Naive thymus-derived CD4-positive, alpha-beta T cell (primary cell): ENCODE results near the gene KRT81. TPM values are rescaled to one million over a fixed set of nuclear protein-coding genes. Genes with fewer than 3 reads are reported as not detected.

Experiments used
- ATAC-seq: fragments of 150-1000 bp; cut with Tn5 transposase; 2 replicates; pipeline ENCODE4 v1.10.0; 2021; ENCODE audit warnings: mild to moderate bottlenecking, moderate library complexity
- CTCF ChIA-PET: fragments of 350-600 bp; sonication (Branson Sonifier 250); formaldehyde crosslinking; loops from one replicate; lab custom pipeline; 2021; ENCODE audit warnings: antibody characterized with exemption; lab: Charles Lee
- POLR2A ChIA-PET: fragments of 350-600 bp; sonication (Branson Sonifier 250); formaldehyde crosslinking; loops from one replicate; lab custom pipeline; 2021; ENCODE audit warnings: antibody characterized with exemption, inconsistent platforms; lab: Charles Lee
- DNase-seq, 9 donors: peaks; one replicate each; pipeline versions ENCODE4 v3.0.0 to v3.0.0-alpha.2; 2020 to 2022; ENCODE audit warnings: mixed read lengths in 1 of 9
- H3K27ac ChIP-seq: one replicate; pipeline ENCODE4 v1.7.0; 2013; ENCODE audit warnings: mild to moderate bottlenecking, low read depth, low read length, moderate library complexity
- H3K27me3 ChIP-seq, 2 donors: one replicate each; pipeline ENCODE4 v1.7.0; 2013; ENCODE audit warnings: low read length in 2 of 2, mild to moderate bottlenecking in 2 of 2, moderate library complexity in 2 of 2; ENCODE audit not compliant: control insufficient read depth in 2 of 2, insufficient read depth in 2 of 2
- H3K36me3 ChIP-seq, 3 experiments: 1 replicate in 2 of 3; 2 replicates in 1 of 3; pipeline ENCODE4 v1.7.0; 2013; ENCODE audit warnings: low read length in 3 of 3, mild to moderate bottlenecking in 3 of 3, moderate library complexity in 1 of 3; ENCODE audit not compliant: insufficient read depth in 3 of 3, control insufficient read depth in 2 of 3
- H3K4me1 ChIP-seq, 2 donors: one replicate each; pipeline ENCODE4 v1.7.0; 2013; ENCODE audit warnings: low read length in 2 of 2, mild to moderate bottlenecking in 2 of 2, moderate library complexity in 1 of 2; ENCODE audit not compliant: control insufficient read depth in 2 of 2, insufficient read depth in 2 of 2
- H3K4me3 ChIP-seq: 2 replicates; pipeline ENCODE4 v1.7.0; 2013; ENCODE audit warnings: mild to moderate bottlenecking, low read length
- H3K9me3 ChIP-seq, 3 experiments: 1 replicate in 2 of 3; 2 replicates in 1 of 3; pipeline ENCODE4 v1.7.0; 2013; ENCODE audit warnings: low read length in 3 of 3; ENCODE audit not compliant: control insufficient read depth in 2 of 3
- H3K27ac Mint-ChIP-seq, 9 donors: one replicate each; pipeline ENCODE4 v1.8.0; 2020 to 2022; ENCODE audit warnings: mixed read lengths in 9 of 9, mild to moderate bottlenecking in 8 of 9, moderate library complexity in 5 of 9, inconsistent platforms in 2 of 9
- H3K27me3 Mint-ChIP-seq, 5 donors: one replicate each; pipeline ENCODE4 v1.8.0; 2021 to 2022; ENCODE audit warnings: mixed read lengths in 5 of 5, mild to moderate bottlenecking in 1 of 5
- H3K36me3 Mint-ChIP-seq, 5 donors: one replicate each; pipeline ENCODE4 v1.8.0; 2020 to 2022; ENCODE audit warnings: mixed read lengths in 5 of 5, mild to moderate bottlenecking in 3 of 5, inconsistent platforms in 1 of 5
- H3K4me1 Mint-ChIP-seq, 7 donors: one replicate each; pipeline ENCODE4 v1.8.0; 2020 to 2022; ENCODE audit warnings: mixed read lengths in 7 of 7, mild to moderate bottlenecking in 3 of 7, inconsistent platforms in 1 of 7
- H3K4me3 Mint-ChIP-seq, 10 donors: one replicate each; pipeline ENCODE4 v1.8.0; 2020 to 2022; ENCODE audit warnings: mild to moderate bottlenecking in 10 of 10, mixed read lengths in 10 of 10, moderate library complexity in 6 of 10, inconsistent platforms in 2 of 10
- H3K9me3 Mint-ChIP-seq, 11 donors: one replicate each; pipeline ENCODE4 v1.8.0; 2020 to 2022; ENCODE audit warnings: mixed read lengths in 11 of 11, mild to moderate bottlenecking in 4 of 11, inconsistent platforms in 1 of 11, moderate library complexity in 1 of 11
- intact Hi-C, 2 donors: fragments of 100-400 bp; cut with micrococcal nuclease; formaldehyde crosslinking; loops; one replicate each; pipeline ENCODE4 v1.15.1; 2023
- polyA plus RNA-seq, 2 donors: library from polyadenylated mRNA; unstranded; fragments of 300-500 nt; fragmentation: Illumina TruSeq; gene quantifications; one replicate each; pipeline ENCODE4 v1.2.3, GENCODE V29; 2021
- total RNA-seq, 6 experiments: library from RNA in 5 of 6; stranded (reverse) in 5 of 6; gene quantifications; 1 replicate in 5 of 6; 2 replicates in 1 of 6; pipeline ENCODE4 v1.2.3 and lab custom pipeline; 2021 to 2026

Gene KRT81
- total and polyA plus RNA-seq, 7 experiments from 2014 or later: 0.15 to 0.21 TPM; not detected in 5

GRCh38 chr12:52333321-52333720 is 42.0 kb upstream of the KRT81 start:
- POLR2A ChIA-PET: no interaction called here

DNA sequence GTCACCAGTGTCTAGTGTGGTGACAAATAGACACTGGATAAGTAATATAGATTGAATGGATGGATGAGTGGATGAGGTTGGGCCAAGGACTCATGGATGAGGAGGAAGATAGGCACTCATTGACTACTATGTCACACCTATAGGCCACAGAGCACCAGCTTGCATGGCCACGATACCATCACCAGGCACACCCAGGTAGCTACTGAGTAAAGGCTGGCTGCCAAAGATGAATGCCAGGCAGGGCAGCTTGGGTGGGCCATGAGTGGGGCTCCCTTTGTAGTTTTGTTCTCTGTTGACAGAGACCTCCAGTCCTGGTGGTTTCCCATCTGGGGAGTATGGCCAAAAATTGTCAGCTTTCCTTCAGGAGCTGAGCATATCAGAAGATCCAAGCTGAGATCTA is 41.0 kb upstream of the KRT81 start:
- ChIA-PET CTCF (interaction anchor here (0.6 to 1.6 kb wide), 3 partner anchors 19 to 176 kb away, joined by 3 to 4 read pairs (median 3); no protein-coding TSS in a partner anchor), POLR2A (no interaction called here)
- no peak for ATAC-seq
- no peak overlapping the region for H3K4me3 Mint-ChIP-seq
- peaks cover 0 to 6% (median 2%) of the 10 kb centered on the region in 7 donors for H3K4me1 Mint-ChIP-seq
- Histone ChIP-seq H3K36me3 (no peaks in the 10 kb centered on the region), H3K4me1 (peaks cover 0 to 5% of the 10 kb centered on the region in 2 donors), H3K9me3 (no peaks in the 10 kb centered on the region), H3K27me3 (no peaks in the 10 kb centered on the region), H3K27ac (no peak overlapping the region), H3K4me3 (no peak overlapping the region)
- peaks cover 0 to 9% (median 4%) of the 10 kb centered on the region in 5 donors for H3K36me3 Mint-ChIP-seq
- H3K27me3 Mint-ChIP-seq: peaks cover 0 to 22% (median 10%) of the 10 kb centered on the region in 5 donors
- intact Hi-C loops: no loop called here
- H3K27ac Mint-ChIP-seq: no peak overlapping the region
- no peak for DNase-seq
- peaks cover 0 to 20% (median 6%) of the 10 kb centered on the region in 11 donors for H3K9me3 Mint-ChIP-seq

More at GRCh38 chr12:52333321-52333720, 42.0 kb upstream of the KRT81 start:
- H3K4me1 ChIP-seq: no peaks in the 10 kb centered on the region
- H3K27ac ChIP-seq: no peak overlapping the region
- CTCF ChIA-PET: interaction anchor here (0.7 kb wide), 1 partner anchor 18 kb away, joined by 3 read pairs; no protein-coding TSS in a partner anchor
- H3K4me3 Mint-ChIP-seq: no peak overlapping the region
- peaks cover 0 to 9% (median 4%) of the 10 kb centered on the region in 5 donors for H3K36me3 Mint-ChIP-seq
- no peaks in the 10 kb centered on the region for H3K36me3 ChIP-seq
- H3K27ac Mint-ChIP-seq: no peak overlapping the region
- intact Hi-C loops: no loop called here
- DNase-seq (no peak), ATAC-seq (no peak)
- H3K9me3 ChIP-seq: no peaks in the 10 kb centered on the region
- no peak overlapping the region for H3K4me3 ChIP-seq
- H3K9me3 Mint-ChIP-seq: peaks cover 0 to 20% (median 7%) of the 10 kb centered on the region in 11 donors
- H3K4me1 Mint-ChIP-seq: no peaks in the 10 kb centered on the region
- H3K27me3 ChIP-seq: no peaks in the 10 kb centered on the region
- H3K27me3 Mint-ChIP-seq: peaks cover 0 to 26% (median 12%) of the 10 kb centered on the region in 5 donors

DNA sequence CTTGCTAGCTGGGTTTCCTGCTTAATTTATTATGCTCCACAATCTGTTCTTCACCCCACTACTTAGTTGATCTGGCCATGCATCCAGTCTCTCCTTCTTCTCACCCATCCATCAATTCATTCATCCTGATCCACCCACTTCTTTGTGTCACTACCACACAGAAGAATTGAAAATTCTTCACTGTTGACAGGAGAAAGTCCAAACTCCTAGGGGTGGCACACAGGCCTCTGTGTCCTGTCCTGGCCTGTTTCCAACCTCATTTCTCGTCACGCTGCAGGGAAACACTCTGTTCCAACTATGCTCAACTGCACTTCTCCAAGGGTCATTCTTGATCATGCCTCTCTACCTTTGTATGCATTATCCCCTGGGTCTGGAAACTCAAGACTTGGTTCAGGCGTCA is 40.5 kb upstream of the KRT81 start:
- POLR2A ChIA-PET: no interaction called here
- CTCF ChIA-PET: interaction anchor here (0.6 to 1.6 kb wide), 3 partner anchors 131 to 206 kb away, joined by 3 to 4 read pairs (median 3); no protein-coding TSS in a partner anchor

DNA sequence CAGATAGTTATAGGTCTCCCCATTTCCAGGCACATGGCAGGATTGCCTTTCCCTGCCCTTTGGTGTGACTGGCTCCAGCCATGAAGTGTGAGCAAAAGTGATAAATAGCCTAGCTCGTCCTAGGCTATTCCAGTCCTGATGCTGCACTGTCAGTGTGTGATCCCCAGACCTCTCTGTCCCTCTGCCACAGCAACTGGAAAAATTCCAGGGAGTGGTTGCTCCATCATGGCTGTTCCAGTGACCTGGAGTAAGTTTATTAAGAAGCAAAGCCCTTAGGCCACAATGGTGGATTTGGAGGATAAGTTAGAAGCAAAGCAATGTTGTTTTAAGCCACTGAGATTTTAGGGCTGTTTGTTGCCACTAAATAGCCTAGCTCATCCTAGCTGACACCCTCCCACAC is 39.7 kb upstream of the KRT81 start:
- peaks cover 0 to 6% of the 10 kb centered on the region in 2 donors for H3K4me1 ChIP-seq
- CTCF ChIA-PET: interaction anchor here (0.6 to 1.6 kb wide), 4 partner anchors 175 to 548 kb away, joined by 3 to 4 read pairs (median 4); no protein-coding TSS in a partner anchor
- H3K36me3 ChIP-seq: no peaks in the 10 kb centered on the region
- Mint-ChIP-seq H3K27ac (no peak overlapping the region), H3K9me3 (peaks cover 0 to 9% (median 0%) of the 10 kb centered on the region in 11 donors), H3K36me3 (peaks cover 0 to 4% (median 0%) of the 10 kb centered on the region in 5 donors), H3K4me1 (peaks cover 0 to 13% (median 6%) of the 10 kb centered on the region in 7 donors), H3K4me3 (no peak overlapping the region), H3K27me3 (peaks cover 0 to 22% (median 11%) of the 10 kb centered on the region in 5 donors)
- no peak overlapping the region for H3K27ac ChIP-seq
- intact Hi-C loops: no loop called here
- no peak overlapping the region for H3K4me3 ChIP-seq
- ATAC-seq (no peak), DNase-seq (no peak)
- H3K9me3 ChIP-seq: no peaks in the 10 kb centered on the region
- no peaks in the 10 kb centered on the region for H3K27me3 ChIP-seq
- POLR2A ChIA-PET: no interaction called here

More for the DNA sequence above, 40.5 kb upstream of the KRT81 start:
- no peak for ATAC-seq
- H3K27me3 Mint-ChIP-seq: peaks cover 0 to 22% (median 10%) of the 10 kb centered on the region in 5 donors
- H3K27ac Mint-ChIP-seq: no peak overlapping the region
- Histone ChIP-seq H3K27me3 (no peaks in the 10 kb centered on the region), H3K9me3 (no peaks in the 10 kb centered on the region), H3K4me1 (peaks cover 0 to 6% of the 10 kb centered on the region in 2 donors), H3K4me3 (no peak overlapping the region), H3K27ac (no peak overlapping the region), H3K36me3 (no peaks in the 10 kb centered on the region)
- intact Hi-C loops: no loop called here
- H3K4me1 Mint-ChIP-seq: peaks cover 0 to 12% (median 6%) of the 10 kb centered on the region in 7 donors
- H3K4me3 Mint-ChIP-seq: no peak overlapping the region
- H3K36me3 Mint-ChIP-seq: peaks cover 0 to 8% (median 4%) of the 10 kb centered on the region in 5 donors
- DNase-seq: no peak
- peaks cover 0 to 15% (median 5%) of the 10 kb centered on the region in 11 donors for H3K9me3 Mint-ChIP-seq

DNA sequence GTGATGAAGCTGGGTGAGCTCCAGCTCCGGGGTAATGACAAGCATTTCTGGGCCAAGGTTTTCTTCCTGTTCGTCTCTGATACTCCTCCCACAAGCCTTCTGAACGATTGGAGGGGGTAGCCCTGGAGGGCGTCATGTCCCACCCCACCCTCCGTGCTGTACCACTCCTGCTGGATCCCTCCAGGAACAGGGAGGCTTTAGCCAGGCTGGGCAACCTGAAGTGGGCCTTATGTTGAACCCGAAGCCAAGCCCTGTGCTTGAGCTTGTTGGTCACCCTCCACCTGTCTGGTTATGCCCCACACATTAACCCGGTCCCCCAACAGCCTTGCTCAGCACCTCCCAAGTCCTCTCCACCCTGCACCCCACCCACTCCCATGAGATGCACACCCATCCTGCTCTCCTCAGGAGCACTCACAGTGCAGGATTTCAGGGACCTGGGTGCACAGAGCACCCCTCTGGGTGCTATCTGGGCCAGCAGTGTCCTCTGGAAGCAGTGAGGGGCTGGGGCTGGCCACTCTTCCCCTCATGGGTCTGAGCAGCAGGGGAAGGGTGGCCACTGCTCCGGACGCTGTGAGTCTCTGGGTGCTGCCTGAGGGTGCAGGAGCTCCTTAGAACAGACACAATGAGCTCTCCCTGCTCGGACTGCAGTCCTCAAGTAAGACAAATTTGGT is 36.6 kb upstream of the KRT81 start:
- intact Hi-C loops: loop anchor here (1.0 to 5.0 kb wide), 7 partner anchors 23 to 653 kb away; no protein-coding TSS in a partner anchor
- CTCF ChIA-PET: interaction anchor here (0.5 to 4.1 kb wide), 21 partner anchors 9 to 659 kb away, joined by 3 to 55 read pairs (median 4); no protein-coding TSS in a partner anchor
- DNase-seq: no peak

GRCh38 chr12:52327052-52327829 is 35.9 kb upstream of the KRT81 start:
- Histone ChIP-seq H3K36me3 (no peaks in the 10 kb centered on the region), H3K9me3 (no peaks in the 10 kb centered on the region), H3K27ac (no peak overlapping the region), H3K4me3 (no peak overlapping the region), H3K27me3 (no peaks in the 10 kb centered on the region), H3K4me1 (peaks cover 0 to 6% of the 10 kb centered on the region in 2 donors)
- DNase-seq: peak; percentile 42 to 81 (median 72)
- peak; percentile 97 for ATAC-seq
- Mint-ChIP-seq H3K27me3 (peaks cover 1 to 32% (median 19%) of the 10 kb centered on the region in 5 donors), H3K27ac (peak overlapping the region in 1 of 9 donors; percentile 1), H3K9me3 (peaks cover 0 to 1% (median 0%) of the 10 kb centered on the region in 11 donors), H3K36me3 (no peaks in the 10 kb centered on the region), H3K4me3 (no peak overlapping the region), H3K4me1 (peaks cover 0 to 13% (median 6%) of the 10 kb centered on the region in 7 donors)
- CTCF ChIA-PET: interaction anchor here (0.6 to 4.1 kb wide), 21 partner anchors 11 to 660 kb away, joined by 3 to 55 read pairs (median 4); no protein-coding TSS in a partner anchor
- POLR2A ChIA-PET: no interaction called here
- intact Hi-C loops: loop anchor here (1.0 to 5.0 kb wide), 7 partner anchors 24 to 654 kb away; no protein-coding TSS in a partner anchor

More for the DNA sequence above, 36.6 kb upstream of the KRT81 start:
- Histone ChIP-seq H3K4me3 (no peak overlapping the region), H3K36me3 (no peaks in the 10 kb centered on the region), H3K4me1 (peaks cover 0 to 6% of the 10 kb centered on the region in 2 donors), H3K27me3 (no peaks in the 10 kb centered on the region), H3K9me3 (no peaks in the 10 kb centered on the region), H3K27ac (no peak overlapping the region)
- POLR2A ChIA-PET: no interaction called here
- peak; percentile 13 for ATAC-seq
- peaks cover 0 to 13% (median 6%) of the 10 kb centered on the region in 7 donors for H3K4me1 Mint-ChIP-seq
- H3K36me3 Mint-ChIP-seq: no peaks in the 10 kb centered on the region
- H3K27me3 Mint-ChIP-seq: peaks cover 0 to 25% (median 12%) of the 10 kb centered on the region in 5 donors
- no peak overlapping the region for H3K27ac Mint-ChIP-seq
- peaks cover 0 to 1% (median 0%) of the 10 kb centered on the region in 11 donors for H3K9me3 Mint-ChIP-seq
- no peak overlapping the region for H3K4me3 Mint-ChIP-seq
